Activated CD4-positive, alpha-beta T cell treated with anti-CD3 and anti-CD28 coated beads for 24 hours (primary cell): ENCODE data around the gene METTL6.
"Not testable (repeated sequence)": the region's sequence is repeated elsewhere in the genome, so short reads cannot be mapped to it uniquely, and the experiment has no call there.

Experiments used
- DNase-seq, 2 donors: peaks; one replicate each; pipeline ENCODE4 v3.0.0-alpha.2; 2020; ENCODE audit warnings: low read depth in 2 of 2

Gene METTL6

GRCh38 chr3:15375461-15376000 lies 51.8 kb downstream of the METTL6 start:
- DNase-seq, result no peak

- DNase-seq, result no peak
Measured at GRCh38 chr3:15372918-15373317, 54.4 kb downstream of the METTL6 start.

- no peak for DNase-seq
Measured at GRCh38 chr3:15368561-15369135, 58.7 kb downstream of the METTL6 start.

GRCh38 chr3:15367059-15367458 lies 60.3 kb downstream of the METTL6 start:
- DNase-seq, result no peak

- not testable (repeated sequence) for DNase-seq
Measured at GRCh38 chr3:15364078-15364477, 63.3 kb downstream of the METTL6 start.

- peak; percentile 39 to 49 for DNase-seq
Measured at GRCh38 chr3:15361494-15362214, 65.7 kb downstream of the METTL6 start.

- no peak for DNase-seq
Measured at GRCh38 chr3:15360788-15361493, 66.4 kb downstream of the METTL6 start.
